Neural cell (in vitro differentiated cells): ENCODE measurements around the gene IL21R.

Experiments
- CTCF ChIP-seq: fragments of 450-650 bp; IDR thresholded peaks from 2 replicates; pipeline ENCODE4 v1.5.1; 2014; ENCODE audit warnings: antibody characterized with exemption, mild to moderate bottlenecking, moderate library complexity; ENCODE audit not compliant: poor library complexity, severe bottlenecking
- EZH2 ChIP-seq: fragments of 200-600, 300-800 bp; shearing (Covaris generic), sonication (generic); IDR thresholded peaks from 2 replicates; pipeline ENCODE4 v1.6.1; 2014; ENCODE audit warnings: antibody characterized with exemption, low read length, borderline replicate concordance, mild to moderate bottlenecking; ENCODE audit not compliant: insufficient read depth, poor library complexity, severe bottlenecking
- POLR2AphosphoS5 ChIP-seq: IDR thresholded peaks from 2 replicates; pipeline ENCODE4 v1.6.1; 2012
- RAD21 ChIP-seq: fragments of 450-650 bp; conservative IDR thresholded peaks from 2 replicates; pipeline ENCODE4 v1.6.1; 2014; ENCODE audit warnings: antibody characterized with exemption, mild to moderate bottlenecking, moderate library complexity
- REST ChIP-seq: IDR thresholded peaks from 2 replicates; pipeline ENCODE4 v1.6.1; 2012; ENCODE audit warnings: borderline replicate concordance
- SMC3 ChIP-seq: fragments of 450-650 bp; conservative IDR thresholded peaks from 2 replicates; pipeline ENCODE4 v1.6.1; 2014; ENCODE audit warnings: antibody characterized with exemption, mild to moderate bottlenecking, moderate library complexity; ENCODE audit not compliant: poor library complexity

GRCh38 chr16:27433636-27434035, 31.7 kb downstream of the IL21R start:
- TF ChIP-seq POLR2AphosphoS5 (no peak), CTCF (no peak), REST (no peak), EZH2 (no peak), RAD21 (no peak), SMC3 (no peak)
